ENCODE measurements around the gene DPM2.

DNA sequence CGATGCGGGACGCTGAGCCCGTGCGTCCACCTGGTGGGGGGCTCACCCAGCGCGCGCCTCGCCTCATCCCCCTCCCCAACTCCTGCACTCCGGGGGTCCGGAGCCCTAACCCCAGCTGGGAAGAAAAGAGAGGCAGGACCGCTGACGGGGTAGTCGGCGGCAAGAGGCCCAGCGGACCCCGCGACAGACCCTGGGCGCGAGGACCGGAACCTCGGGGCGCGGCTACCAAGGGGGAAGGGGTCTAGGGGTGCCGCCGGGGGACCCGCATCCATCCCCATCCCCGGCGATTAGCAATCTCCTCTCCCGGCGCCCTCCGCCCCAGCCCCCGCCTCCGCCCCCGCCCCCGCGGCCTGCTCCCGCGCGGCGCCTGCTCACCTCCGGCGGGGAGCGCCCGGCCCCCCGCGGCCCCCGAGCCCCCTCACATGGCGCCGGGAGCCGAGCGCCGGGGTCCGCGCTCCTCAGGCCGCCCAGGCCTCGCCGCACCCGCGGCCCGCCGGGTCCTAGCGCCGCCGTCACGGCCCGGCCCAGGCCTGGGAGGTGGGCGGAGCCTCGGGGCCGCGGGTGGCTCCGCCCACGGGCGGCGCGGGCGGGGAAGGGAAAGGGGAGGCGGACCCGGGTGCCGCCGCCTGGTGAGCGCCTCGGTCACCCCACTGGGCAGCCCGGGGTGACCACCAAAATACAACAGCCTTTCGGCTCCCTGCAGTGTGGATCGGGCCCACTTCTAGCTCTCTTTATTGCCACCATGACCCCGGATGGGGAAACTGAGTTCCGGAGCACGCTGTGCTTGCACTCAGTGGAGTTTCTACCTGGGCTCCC, 38.3 kb downstream of the DPM2 start, which contains the start of gene ST6GALNAC6:
- TF ChIP-seq CTCF (IDR thresholded peaks at IDR 0.05) (no peak), POLR2A (IDR thresholded peaks at IDR 0.05) (peak in 1 of 2 donors; percentile 59)

All from thyroid gland (tissue), 4 donors.